ENCODE results near the gene CENPN.

GRCh38 chr16:81060576-81061306 lies 53.7 kb downstream of the CENPN start:
- TF ChIP-seq, protein P1, sequence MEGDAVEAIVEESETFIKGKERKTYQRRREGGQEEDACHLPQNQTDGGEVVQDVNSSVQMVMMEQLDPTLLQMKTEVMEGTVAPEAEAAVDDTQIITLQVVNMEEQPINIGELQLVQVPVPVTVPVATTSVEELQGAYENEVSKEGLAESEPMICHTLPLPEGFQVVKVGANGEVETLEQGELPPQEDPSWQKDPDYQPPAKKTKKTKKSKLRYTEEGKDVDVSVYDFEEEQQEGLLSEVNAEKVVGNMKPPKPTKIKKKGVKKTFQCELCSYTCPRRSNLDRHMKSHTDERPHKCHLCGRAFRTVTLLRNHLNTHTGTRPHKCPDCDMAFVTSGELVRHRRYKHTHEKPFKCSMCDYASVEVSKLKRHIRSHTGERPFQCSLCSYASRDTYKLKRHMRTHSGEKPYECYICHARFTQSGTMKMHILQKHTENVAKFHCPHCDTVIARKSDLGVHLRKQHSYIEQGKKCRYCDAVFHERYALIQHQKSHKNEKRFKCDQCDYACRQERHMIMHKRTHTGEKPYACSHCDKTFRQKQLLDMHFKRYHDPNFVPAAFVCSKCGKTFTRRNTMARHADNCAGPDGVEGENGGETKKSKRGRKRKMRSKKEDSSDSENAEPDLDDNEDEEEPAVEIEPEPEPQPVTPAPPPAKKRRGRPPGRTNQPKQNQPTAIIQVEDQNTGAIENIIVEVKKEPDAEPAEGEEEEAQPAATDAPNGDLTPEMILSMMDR (optimal IDR thresholded peaks at IDR 0.05 in 1 of 3, IDR thresholded peaks at IDR 0.05 in 1 of 3, conservative IDR thresholded peaks at IDR 0.05 in 1 of 3; ENCODE audit: extremely low read depth in 1 of 3, insufficient read depth in 2 of 3, low read length in 3 of 3): no peak
- TF ChIP-seq EZH2 (IDR thresholded peaks at IDR 0.05; ENCODE audit: low read length): no peak

Measured in keratinocyte (primary cell).